IMR-90 (cell line): ENCODE measurements around the gene C22orf31. TPM values are rescaled to one million over a fixed set of nuclear protein-coding genes. Genes with fewer than 3 reads are reported as not detected.

Experiments
- ATAC-seq: fragments of 200-7000 bp; cut with Tn5 transposase; 2 replicates; pipeline ENCODE4 v1.9.1; 2020; ENCODE audit warnings: low read depth, mild to moderate bottlenecking, moderate library complexity
- BruUV-seq: library from RNA; stranded (reverse); fragments of 400-500 nt; replicated peaks from 2 replicates; lab custom pipeline; 2021; lab: Mats Ljungman, UMichigan
- CTCF ChIA-PET: fragments of 300-600 bp; formaldehyde crosslinking; extraction: SDS; loops from one replicate; lab custom pipeline; 2021; ENCODE audit warnings: antibody characterized with exemption; lab: Yijun Ruan, JAX
- POLR2A ChIA-PET: fragments of 300-600 bp; sonication (Branson Sonifier 250); formaldehyde crosslinking; loops from one replicate; lab custom pipeline; 2022; ENCODE audit warnings: antibody characterized with exemption; ENCODE audit not compliant: unreplicated experiment; lab: Charles Lee
- DNase-seq: peaks from one replicate; pipeline ENCODE4 v3.0.0; 2013
- H2AFZ ChIP-seq: replicated peaks from 2 replicates; pipeline ENCODE3; 2013; ENCODE audit warnings: low read length, mild to moderate bottlenecking; ENCODE audit not compliant: poor library complexity
- H2AK5ac ChIP-seq: 2 replicates; pipeline ENCODE4 v1.6.1; 2013; ENCODE audit warnings: low read depth, low read length, inconsistent platforms
- H2AK9ac ChIP-seq: replicated peaks from 2 replicates; pipeline ENCODE3; 2013; ENCODE audit warnings: mild to moderate bottlenecking, low read depth, low read length, moderate library complexity; ENCODE audit not compliant: poor library complexity
- H2BK120ac ChIP-seq: 2 replicates; pipeline ENCODE4 v1.6.1; 2013; ENCODE audit warnings: low read depth, low read length, inconsistent platforms
- H2BK15ac ChIP-seq: 3 replicates; pipeline ENCODE4 v1.6.1; 2013; ENCODE audit warnings: low read depth, low read length, inconsistent platforms
- H2BK20ac ChIP-seq: 2 replicates; pipeline ENCODE4 v1.6.1; 2013; ENCODE audit warnings: low read depth, mild to moderate bottlenecking, inconsistent platforms, low read length, moderate library complexity
- H2BK5ac ChIP-seq: 2 replicates; pipeline ENCODE4 v1.6.1; 2013; ENCODE audit warnings: mild to moderate bottlenecking, low read depth, low read length, inconsistent platforms; ENCODE audit not compliant: poor library complexity, severe bottlenecking
- H3K14ac ChIP-seq: replicated peaks from 2 replicates; pipeline ENCODE4 v1.6.1; 2013; ENCODE audit warnings: low read depth, low read length, inconsistent platforms
- H3K18ac ChIP-seq: 2 replicates; pipeline ENCODE4 v1.6.1; 2013; ENCODE audit warnings: low read depth, low read length, control low read depth
- H3K23ac ChIP-seq: 2 replicates; pipeline ENCODE4 v1.6.1; 2013; ENCODE audit warnings: low read depth, low read length, inconsistent platforms
- H3K27ac ChIP-seq: 2 replicates; pipeline ENCODE4 v1.5.1; 2013; ENCODE audit warnings: mild to moderate bottlenecking, control low read depth, low read length; ENCODE audit not compliant: insufficient read depth
- H3K27me3 ChIP-seq: 2 replicates; pipeline ENCODE4 v1.6.1; 2013; ENCODE audit warnings: low read length; ENCODE audit not compliant: control insufficient read depth, insufficient read depth
- H3K36me3 ChIP-seq: 2 replicates; pipeline ENCODE4 v1.6.1; 2013; ENCODE audit warnings: low read length, mixed read lengths; ENCODE audit not compliant: control insufficient read depth, insufficient read depth
- H3K4ac ChIP-seq: 2 replicates; pipeline ENCODE4 v1.6.1; 2013; ENCODE audit warnings: low read depth, low read length, inconsistent platforms
- H3K4me1 ChIP-seq: 2 replicates; pipeline ENCODE4 v1.6.1; 2013; ENCODE audit warnings: low read length, mixed read lengths; ENCODE audit not compliant: control insufficient read depth, insufficient read depth
- H3K4me2 ChIP-seq: 2 replicates; pipeline ENCODE4 v1.6.1; 2013; ENCODE audit warnings: low read depth, mild to moderate bottlenecking, control low read depth, low read length, moderate library complexity
- H3K4me3 ChIP-seq: 2 replicates; pipeline ENCODE4 v1.5.1; 2013; ENCODE audit warnings: low read depth, mild to moderate bottlenecking, control low read depth, low read length, moderate library complexity; ENCODE audit not compliant: insufficient read depth
- H3K56ac ChIP-seq: 2 replicates; pipeline ENCODE4 v1.6.1; 2013; ENCODE audit warnings: low read length, inconsistent platforms; ENCODE audit not compliant: insufficient read depth; ENCODE audit errors: extremely low read depth
- H3K79me1 ChIP-seq, 2 experiments: 2 replicates each; pipeline ENCODE4 v1.6.1; 2013; ENCODE audit warnings: low read length in 2 of 2, inconsistent platforms in 1 of 2, low read depth in 1 of 2
- H3K9ac ChIP-seq: 2 replicates; pipeline ENCODE4 v1.6.1; 2013; ENCODE audit warnings: low read depth, low read length, control low read depth
- H3K9me1 ChIP-seq: 2 replicates; pipeline ENCODE4 v1.6.1; 2013; ENCODE audit warnings: low read length, inconsistent platforms; ENCODE audit not compliant: insufficient read depth
- H3K9me3 ChIP-seq: 2 replicates; pipeline ENCODE4 v1.6.1; 2013; ENCODE audit warnings: low read length; ENCODE audit not compliant: control insufficient read depth, insufficient read depth
- H4K20me1 ChIP-seq: 2 replicates; pipeline ENCODE4 v1.6.1; 2013; ENCODE audit warnings: low read length, inconsistent platforms; ENCODE audit not compliant: insufficient read depth
- H4K5ac ChIP-seq: 2 replicates; pipeline ENCODE4 v1.6.1; 2013; ENCODE audit warnings: mild to moderate bottlenecking, low read depth, low read length, control low read depth
- H4K8ac ChIP-seq, 2 experiments: 2 replicates each; pipeline ENCODE4 v1.6.1; 2013; ENCODE audit warnings: low read depth in 2 of 2, low read length in 2 of 2, control low read depth in 1 of 2, inconsistent platforms in 1 of 2
- H4K91ac ChIP-seq: 2 replicates; pipeline ENCODE4 v1.6.1; 2013; ENCODE audit warnings: low read depth, low read length, inconsistent platforms; ENCODE audit not compliant: insufficient read depth
- BHLHE40 ChIP-seq: fragments of 150-350 bp; IDR thresholded peaks from 2 replicates; pipeline ENCODE4 v1.6.1; 2016; ENCODE audit warnings: mild to moderate bottlenecking, low read depth, low read length
- CEBPB ChIP-seq: IDR thresholded peaks from 2 replicates; pipeline ENCODE4 v1.6.1; 2012; ENCODE audit warnings: low read depth, low read length, improper control_type of control experiment
- CHD1 ChIP-seq: IDR thresholded peaks from 2 replicates; pipeline ENCODE4 v1.6.1; 2012; ENCODE audit warnings: low read depth, low read length, improper control_type of control experiment
- CTCF ChIP-seq: conservative IDR thresholded peaks from 2 replicates; pipeline ENCODE4 v1.5.1; 2012; ENCODE audit warnings: mild to moderate bottlenecking, low read depth, low read length, improper control_type of control experiment
- ELK1 ChIP-seq: fragments of 150-350 bp; IDR thresholded peaks from 2 replicates; pipeline ENCODE4 v1.6.1; 2016; ENCODE audit warnings: low read depth, mild to moderate bottlenecking, low read length, moderate library complexity, borderline replicate concordance
- FOS ChIP-seq: fragments of 150-350 bp; IDR thresholded peaks from 2 replicates; pipeline ENCODE4 v1.6.1; 2016; ENCODE audit warnings: low read depth, low read length
- MAFK ChIP-seq: IDR thresholded peaks from 2 replicates; pipeline ENCODE4 v1.6.1; 2012; ENCODE audit warnings: low read depth, low read length, improper control_type of control experiment
- MAZ ChIP-seq: IDR thresholded peaks from 2 replicates; pipeline ENCODE4 v1.6.1; 2012; ENCODE audit warnings: low read depth, mild to moderate bottlenecking, low read length, improper control_type of control experiment, moderate library complexity, borderline replicate concordance
- MXI1 ChIP-seq: IDR thresholded peaks from 2 replicates; pipeline ENCODE4 v1.6.1; 2012; ENCODE audit warnings: low read depth, mild to moderate bottlenecking, low read length, moderate library complexity, borderline replicate concordance
- NFE2L2 ChIP-seq: fragments of 150-350 bp; IDR thresholded peaks from 2 replicates; pipeline ENCODE4 v1.6.1; 2016; ENCODE audit warnings: low read depth, mild to moderate bottlenecking, low read length
- POLR2A ChIP-seq: IDR thresholded peaks from 2 replicates; pipeline ENCODE4 v1.6.1; 2012; ENCODE audit warnings: mild to moderate bottlenecking, low read depth, low read length
- RAD21 ChIP-seq: IDR thresholded peaks from 2 replicates; pipeline ENCODE4 v1.6.1; 2012; ENCODE audit warnings: low read length, improper control_type of control experiment
- RCOR1 ChIP-seq: IDR thresholded peaks from 2 replicates; pipeline ENCODE4 v1.6.1; 2012; ENCODE audit warnings: mild to moderate bottlenecking, low read length, improper control_type of control experiment; ENCODE audit not compliant: insufficient replicate concordance
- RFX5 ChIP-seq: IDR thresholded peaks from 2 replicates; pipeline ENCODE4 v1.8.0; 2012; ENCODE audit warnings: low read depth, mild to moderate bottlenecking, low read length, moderate library complexity
- SMC3 ChIP-seq: fragments of 150-350 bp; IDR thresholded peaks from 2 replicates; pipeline ENCODE4 v1.6.1; 2016; ENCODE audit warnings: low read depth, mild to moderate bottlenecking, antibody characterized with exemption, low read length, moderate library complexity
- USF2 ChIP-seq: fragments of 150-350 bp; IDR thresholded peaks from 2 replicates; pipeline ENCODE4 v1.6.1; 2017; ENCODE audit warnings: mild to moderate bottlenecking, antibody characterized with exemption, low read length, low read depth
- WGBS, 2 experiments: methylation state at CpG; one replicate each; pipeline versions ENCODE4 v1.1.5 to v1.1.7; 2013; ENCODE audit warnings: missing lambda C conversion rate in 2 of 2; ENCODE audit not compliant: insufficient read length in 1 of 2; ENCODE audit errors: extremely low coverage in 2 of 2; 5-methylcytosine and 5-hydroxymethylcytosine counted together
- dilution Hi-C: fragments of 300-500 bp; cut with HindIII; formaldehyde crosslinking; loops from one replicate; pipeline ENCODE4 v1.14.3; 2018; ENCODE audit warnings: low sequenced_read_pairs; ENCODE audit not compliant: unreplicated experiment
- in situ Hi-C: fragments of 300-500 bp; cut with MboI; formaldehyde crosslinking; loops from 3 replicates; pipeline ENCODE4 v1.14.3; 2019; ENCODE audit warnings: low sequenced_read_pairs, inconsistent platforms, mixed read lengths
- intact Hi-C: fragments of 100-400 bp; cut with micrococcal nuclease; formaldehyde crosslinking; loops from 2 replicates; pipeline ENCODE4 v1.10.0; 2022
- polyA plus RNA-seq, 3 experiments: library from polyadenylated mRNA; depleted of rRNA; stranded (reverse); fragments of >200 nt; gene quantifications; 2 replicates each; pipeline ENCODE4 v1.2.3, GENCODE V29; 2012; ENCODE audit warnings: low replicate concordance in 1 of 3
- total RNA-seq: library from RNA; depleted of rRNA; stranded (reverse); fragments of >200 nt; gene quantifications from 2 replicates; pipeline ENCODE4 v1.2.3, GENCODE V29; 2012

C22orf31 gene
- total and polyA plus RNA-seq, 2 of the 4 experiments (the other 2 are of a cell fraction): not detected

GRCh38 chr22:29014293-29014692, 47.3 kb downstream of the C22orf31 start:
- no peak for ATAC-seq
- H3K56ac ChIP-seq: no peak overlapping the region
- POLR2A ChIA-PET: interaction anchor here (0.6 kb wide), 1 partner anchor 10 kb away, joined by 3 read pairs; no protein-coding TSS in a partner anchor
- no CpG with 5 or more reads among the region's 4 CpGs for WGBS, 2 experiments
- dilution Hi-C loops: no loop called here
- H3K79me1 ChIP-seq: no peaks in the 10 kb centered on the region; a peak in 1 of 4 replicates
- no peak overlapping the region for H2BK120ac ChIP-seq
- CTCF ChIA-PET: no interaction called here
- no peak overlapping the region for H2AK9ac ChIP-seq
- no peak for DNase-seq
- H4K5ac ChIP-seq: no peak overlapping the region
- H2AFZ ChIP-seq: no peak overlapping the region
- H3K14ac ChIP-seq: no peak overlapping the region
- no peak overlapping the region for H4K91ac ChIP-seq
- H2BK5ac ChIP-seq: no peak overlapping the region
- no peak overlapping the region for H3K4me2 ChIP-seq
- H3K4ac ChIP-seq: no peak overlapping the region
- no peak overlapping the region for H3K9ac ChIP-seq
- H3K36me3 ChIP-seq: no peaks in the 10 kb centered on the region
- H3K4me3 ChIP-seq: no peak overlapping the region
- H3K27me3 ChIP-seq: no peaks in the 10 kb centered on the region
- H4K20me1 ChIP-seq: no peaks in the 10 kb centered on the region
- no peak overlapping the region for H4K8ac ChIP-seq
- H2BK20ac ChIP-seq: no peak overlapping the region
- in situ Hi-C loops: no loop called here
- TF ChIP-seq RFX5 (no peak), ELK1 (no peak), RAD21 (no peak), BHLHE40 (no peak), USF2 (no peak), MAZ (no peak), CEBPB (no peak), MAFK (no peak), CHD1 (no peak), CTCF (no peak), POLR2A (no peak), NFE2L2 (no peak), RCOR1 (no peak), FOS (no peak), MXI1 (no peak), SMC3 (no peak)
- H3K4me1 ChIP-seq: no peaks in the 10 kb centered on the region
- BruUV-seq: no TSS peak
- H3K18ac ChIP-seq: no peak overlapping the region
- H3K9me1 ChIP-seq: no peaks in the 10 kb centered on the region
- intact Hi-C loops: no loop called here
- H3K23ac ChIP-seq: no peak overlapping the region
- no peak overlapping the region for H2BK15ac ChIP-seq
- peaks cover 3% of the 10 kb centered on the region for H3K9me3 ChIP-seq
- no peak overlapping the region for H3K27ac ChIP-seq
- H2AK5ac ChIP-seq: no peak overlapping the region
